ENCODE results near the gene CKMT1B.
"Not testable (repeated sequence)": the region's sequence is repeated elsewhere in the genome, so short reads cannot be mapped to it uniquely, and the experiment has no call there.

Gene CKMT1B

DNA sequence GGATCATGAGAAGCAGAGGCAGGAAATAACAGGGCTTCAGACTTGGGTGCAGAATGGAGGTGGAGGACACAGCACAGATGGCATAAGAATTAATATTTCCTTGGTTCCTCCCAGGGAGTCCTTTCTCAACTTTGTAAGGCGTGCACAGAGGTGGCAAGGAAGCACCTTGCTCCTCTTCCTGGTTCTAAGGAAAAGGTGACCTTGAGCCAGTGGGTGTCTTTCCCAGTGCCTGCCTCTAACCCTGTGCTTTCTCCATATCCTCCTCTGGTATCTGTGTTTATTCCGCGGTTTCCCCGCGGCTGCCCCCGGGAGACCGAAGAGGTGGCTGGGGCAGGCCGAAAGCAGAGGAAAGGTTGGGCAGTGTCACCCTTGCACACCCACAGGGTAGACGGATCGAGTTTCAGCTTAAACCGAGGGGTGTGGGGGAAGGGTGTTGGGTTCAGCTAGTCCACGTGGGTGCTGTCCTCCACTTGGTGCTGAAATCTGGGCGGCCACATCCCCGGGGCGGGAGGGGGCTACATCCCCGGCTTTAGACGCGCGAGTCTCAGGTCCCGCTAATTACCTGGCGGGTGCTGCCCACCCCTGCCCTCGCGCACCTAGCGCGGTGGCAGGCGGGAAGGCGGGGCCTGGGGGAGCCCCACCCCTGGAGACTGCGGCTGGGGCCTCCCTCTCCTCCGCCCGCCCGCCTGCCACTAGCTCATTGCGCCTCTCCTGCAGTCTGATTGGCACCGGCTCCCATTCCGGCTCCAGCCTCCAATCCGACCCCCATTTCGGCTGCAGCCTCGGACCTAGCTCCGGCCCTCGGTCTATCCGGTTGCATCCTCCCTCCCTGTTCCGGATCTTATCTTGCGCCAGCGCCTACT lies at the start of gene CKMT1B:
Gene CKMT1B (plus strand): TSS at position 700 of the 863 bp plus-strand sequence. CDS start 192 bp downstream, outside the sequence.
- not testable (repeated sequence) for H3K9me3 ChIP-seq (ENCODE audit: low read depth, low read length)

DNA sequence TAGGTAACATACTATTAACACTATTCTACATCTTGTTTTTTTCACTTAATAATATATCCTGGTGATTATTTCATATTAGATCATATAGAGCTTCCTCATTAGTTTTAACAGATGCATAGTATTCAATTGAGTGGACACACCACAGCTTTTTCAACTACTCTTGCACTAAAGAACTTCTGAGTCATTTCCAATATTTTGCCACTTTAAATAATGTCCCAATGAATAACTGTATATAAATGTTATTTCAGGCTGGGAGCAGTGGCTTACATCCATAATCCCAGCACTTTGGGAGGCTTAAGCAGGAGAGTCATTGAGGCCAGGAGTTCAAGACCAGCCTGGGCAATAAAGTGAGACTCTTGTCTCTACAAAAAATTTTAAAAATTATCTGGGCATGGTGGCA lies 49.6 kb upstream of the CKMT1B start:
- H3K9me3 ChIP-seq (ENCODE audit: low read depth, low read length): no peaks in the 10 kb centered on the region
- no peak overlapping the region for H3K27ac ChIP-seq
- H3K9ac ChIP-seq (ENCODE audit: insufficient read length): no peak overlapping the region
- H3K36me3 ChIP-seq (ENCODE audit: insufficient read depth, low read length): no peaks in the 10 kb centered on the region
- H3K4me3 ChIP-seq: no peak overlapping the region
- no peak for TF ChIP-seq POLR2AphosphoS5 (IDR thresholded peaks at IDR 0.05; ENCODE audit: borderline replicate concordance, low read depth, low read length)
- TF ChIP-seq FOXP2 (optimal IDR thresholded peaks at IDR 0.05; ENCODE audit: control extremely low read depth, extremely low read length, insufficient read depth): no peak
- no peak for TF ChIP-seq EZH2 (IDR thresholded peaks at IDR 0.05)
- DNase-seq (ENCODE audit: low read depth, low spot score): no peak

More for the DNA sequence above, at the start of gene CKMT1B:
- not testable (repeated sequence) for H3K4me3 ChIP-seq; DNase-seq (ENCODE audit: low read depth, low spot score); H3K27ac ChIP-seq; H3K36me3 ChIP-seq (ENCODE audit: insufficient read depth, low read length); H3K9ac ChIP-seq (ENCODE audit: insufficient read length)

DNA sequence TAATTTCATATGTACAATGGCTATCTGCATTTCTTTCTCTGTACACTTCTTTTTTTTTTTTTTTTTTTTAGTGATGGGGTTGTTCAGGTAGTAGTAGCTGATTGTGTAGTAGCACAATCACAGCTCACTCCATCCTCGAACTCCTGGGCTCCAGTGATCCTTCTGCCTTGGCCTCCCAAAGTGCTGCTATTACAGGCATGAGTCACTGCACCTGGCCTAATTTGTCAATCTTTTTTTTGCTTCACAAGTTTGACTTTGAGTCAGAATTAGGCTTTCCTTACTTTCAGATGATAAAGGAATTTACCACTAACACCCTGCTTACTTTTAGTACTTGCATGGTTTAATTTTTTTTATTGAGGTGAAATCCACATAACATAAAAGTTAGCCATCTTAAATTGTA lies 48.4 kb upstream of the CKMT1B start:
- no peaks in the 10 kb centered on the region for H3K36me3 ChIP-seq (ENCODE audit: insufficient read depth, low read length)
- no peak for DNase-seq (ENCODE audit: low read depth, low spot score)
- H3K9me3 ChIP-seq (ENCODE audit: low read depth, low read length): no peaks in the 10 kb centered on the region
- no peak overlapping the region for H3K4me3 ChIP-seq
- no peak overlapping the region for H3K27ac ChIP-seq
- no peak for TF ChIP-seq FOXP2 (optimal IDR thresholded peaks at IDR 0.05; ENCODE audit: control extremely low read depth, extremely low read length, insufficient read depth)
- TF ChIP-seq POLR2AphosphoS5 (IDR thresholded peaks at IDR 0.05; ENCODE audit: borderline replicate concordance, low read depth, low read length): no peak
- no peak for TF ChIP-seq EZH2 (IDR thresholded peaks at IDR 0.05)
- H3K9ac ChIP-seq (ENCODE audit: insufficient read length): no peak overlapping the region

DNA sequence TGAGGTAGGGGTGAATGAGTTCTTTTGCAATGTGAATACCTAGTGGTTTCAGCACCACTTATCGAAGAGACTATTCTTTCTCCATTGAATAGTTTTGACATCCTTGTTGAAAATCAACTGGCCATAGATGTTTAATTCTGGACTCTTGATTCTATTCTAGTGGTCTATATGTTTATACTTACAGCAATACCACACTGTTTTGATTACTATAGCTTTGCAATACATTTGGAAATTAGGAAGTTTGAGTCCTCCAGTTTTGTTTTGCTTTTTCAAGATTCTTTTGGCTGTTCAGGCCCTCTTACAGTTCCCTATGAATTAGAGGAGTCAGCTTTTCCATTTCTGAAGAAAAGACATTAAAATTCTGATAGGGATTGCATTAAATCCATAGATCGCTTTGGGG lies 46.3 kb upstream of the CKMT1B start:
- no peak for DNase-seq (ENCODE audit: low read depth, low spot score)
- Histone ChIP-seq H3K9me3 (ENCODE audit: low read depth, low read length) (no peaks in the 10 kb centered on the region), H3K9ac (ENCODE audit: insufficient read length) (no peak overlapping the region), H3K4me3 (no peak overlapping the region), H3K36me3 (ENCODE audit: insufficient read depth, low read length) (no peaks in the 10 kb centered on the region), H3K27ac (no peak overlapping the region)
- TF ChIP-seq POLR2AphosphoS5 (IDR thresholded peaks at IDR 0.05; ENCODE audit: borderline replicate concordance, low read depth, low read length): no peak
- no peak for TF ChIP-seq FOXP2 (optimal IDR thresholded peaks at IDR 0.05; ENCODE audit: control extremely low read depth, extremely low read length, insufficient read depth)
- TF ChIP-seq EZH2 (IDR thresholded peaks at IDR 0.05): no peak

DNA sequence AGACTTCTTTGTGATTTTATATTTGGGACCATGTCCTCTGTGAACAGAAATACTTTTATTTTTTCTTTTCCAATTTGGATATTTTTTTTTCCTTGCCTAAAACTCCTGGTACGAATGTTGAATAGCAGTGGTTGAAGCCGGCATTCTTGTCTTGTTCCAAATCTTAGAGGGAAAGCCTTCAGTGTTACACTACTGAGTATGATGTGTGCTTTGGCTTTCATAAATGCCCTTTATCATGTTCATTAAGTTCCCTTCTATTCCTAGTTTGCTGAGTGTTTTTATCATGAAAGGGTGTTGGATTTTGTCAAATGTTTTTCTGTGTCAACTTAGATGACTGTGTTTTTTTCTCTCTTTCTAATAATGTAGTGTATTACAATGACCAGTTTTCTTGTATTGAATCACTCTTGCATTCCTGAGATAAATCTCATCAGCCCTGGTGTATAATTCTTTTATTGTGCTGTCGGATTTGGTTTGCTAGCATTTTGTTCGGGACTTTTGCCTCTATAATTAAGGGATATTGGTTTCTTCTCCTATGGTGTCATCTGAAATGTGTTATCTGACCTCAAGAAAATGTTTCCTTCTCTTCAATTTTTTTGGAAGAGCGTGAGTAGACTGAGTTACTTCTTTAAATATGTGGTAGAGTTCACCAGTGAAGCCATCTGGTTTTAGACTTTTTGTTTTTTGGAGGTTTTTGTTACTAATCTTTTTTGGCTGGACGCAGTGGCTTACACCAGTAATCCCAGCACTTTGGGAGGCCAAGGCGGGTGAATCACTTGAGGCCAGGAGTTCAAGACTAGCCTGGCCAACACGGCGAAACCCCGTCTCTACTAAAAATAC lies 43.1 kb upstream of the CKMT1B start:
- DNase-seq (ENCODE audit: low read depth, low spot score): no peak
- Histone ChIP-seq H3K27ac (no peak overlapping the region), H3K4me3 (no peak overlapping the region), H3K36me3 (ENCODE audit: insufficient read depth, low read length) (no peaks in the 10 kb centered on the region), H3K9ac (ENCODE audit: insufficient read length) (no peak overlapping the region), H3K9me3 (ENCODE audit: low read depth, low read length) (no peaks in the 10 kb centered on the region)
- TF ChIP-seq POLR2AphosphoS5 (IDR thresholded peaks at IDR 0.05; ENCODE audit: borderline replicate concordance, low read depth, low read length): no peak
- no peak for TF ChIP-seq EZH2 (IDR thresholded peaks at IDR 0.05)

DNA sequence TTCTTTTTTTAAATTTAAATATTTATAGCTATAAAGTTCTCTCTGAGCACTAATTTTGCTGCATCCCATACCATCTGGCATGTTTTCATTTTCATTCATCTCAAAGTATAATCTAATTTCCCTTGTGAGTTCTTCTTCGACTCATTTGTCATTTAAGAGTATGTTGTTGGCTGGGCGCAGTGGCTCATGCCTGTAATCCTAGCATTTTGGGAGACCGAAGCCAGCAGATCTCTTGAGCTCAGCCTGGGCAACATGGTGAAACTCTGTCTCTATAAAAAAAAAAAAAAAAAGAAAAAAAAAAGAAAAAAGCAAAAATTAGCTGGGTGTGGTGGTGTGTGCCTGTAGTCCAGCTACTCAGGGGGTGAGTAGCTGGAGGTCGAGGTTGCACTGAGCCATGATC lies 41.6 kb upstream of the CKMT1B start:
- Histone ChIP-seq H3K36me3 (ENCODE audit: insufficient read depth, low read length) (no peaks in the 10 kb centered on the region), H3K27ac (no peak overlapping the region), H3K9me3 (ENCODE audit: low read depth, low read length) (no peaks in the 10 kb centered on the region), H3K4me3 (no peak overlapping the region), H3K9ac (ENCODE audit: insufficient read length) (no peak overlapping the region)
- no peak for TF ChIP-seq POLR2AphosphoS5 (IDR thresholded peaks at IDR 0.05; ENCODE audit: borderline replicate concordance, low read depth, low read length)
- TF ChIP-seq FOXP2 (optimal IDR thresholded peaks at IDR 0.05; ENCODE audit: control extremely low read depth, extremely low read length, insufficient read depth): no peak
- no peak for TF ChIP-seq EZH2 (IDR thresholded peaks at IDR 0.05)
- DNase-seq (ENCODE audit: low read depth, low spot score): no peak

DNA sequence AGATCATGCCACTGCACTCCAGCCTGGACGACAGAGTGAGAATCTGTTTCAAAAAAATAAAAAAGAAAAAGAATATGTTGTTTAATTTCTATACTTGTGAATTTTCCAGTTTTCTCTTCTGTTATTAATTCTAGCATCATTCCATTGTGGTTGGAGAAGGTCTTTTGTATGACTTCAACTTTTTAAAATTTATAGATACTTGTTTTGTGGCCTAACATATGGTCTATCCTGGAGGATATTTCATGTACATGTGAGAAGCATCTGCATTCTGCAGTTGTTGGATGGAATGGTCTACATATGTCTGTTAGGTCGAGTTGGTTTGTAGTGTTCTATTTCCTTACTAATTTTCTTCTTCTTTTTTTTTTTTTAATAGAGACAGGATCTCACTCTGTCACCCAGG lies 40.8 kb upstream of the CKMT1B start:
- no peak overlapping the region for H3K27ac ChIP-seq
- no peak overlapping the region for H3K4me3 ChIP-seq
- H3K9me3 ChIP-seq (ENCODE audit: low read depth, low read length): no peaks in the 10 kb centered on the region
- H3K9ac ChIP-seq (ENCODE audit: insufficient read length): no peak overlapping the region
- H3K36me3 ChIP-seq (ENCODE audit: insufficient read depth, low read length): no peaks in the 10 kb centered on the region
- DNase-seq (ENCODE audit: low read depth, low spot score): no peak
- TF ChIP-seq FOXP2 (optimal IDR thresholded peaks at IDR 0.05; ENCODE audit: control extremely low read depth, extremely low read length, insufficient read depth): no peak
- TF ChIP-seq POLR2AphosphoS5 (IDR thresholded peaks at IDR 0.05; ENCODE audit: borderline replicate concordance, low read depth, low read length): no peak
- no peak for TF ChIP-seq EZH2 (IDR thresholded peaks at IDR 0.05)

DNA sequence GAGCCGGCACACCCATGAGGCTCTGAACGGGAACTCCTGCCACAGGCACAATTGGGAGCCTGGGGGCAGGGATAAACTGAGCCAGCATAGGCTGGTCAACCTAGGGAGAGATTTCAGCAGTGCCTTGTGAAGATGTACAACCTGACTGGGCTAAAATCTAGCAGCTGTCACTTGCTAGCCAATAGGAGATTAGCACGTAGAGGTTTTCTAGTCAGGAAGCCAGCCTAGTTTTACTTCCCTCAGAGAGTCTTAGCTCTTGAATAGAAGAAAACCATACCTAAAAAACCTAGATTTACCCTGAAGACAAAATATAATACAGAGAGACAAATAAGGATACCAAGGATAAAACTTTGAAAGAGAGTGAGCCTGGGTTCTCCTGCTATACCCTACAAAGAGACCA lies 31.1 kb upstream of the CKMT1B start:
- not testable (repeated sequence) for H3K4me3 ChIP-seq; H3K27ac ChIP-seq; H3K9me3 ChIP-seq (ENCODE audit: low read depth, low read length); H3K36me3 ChIP-seq (ENCODE audit: insufficient read depth, low read length); DNase-seq (ENCODE audit: low read depth, low spot score); H3K9ac ChIP-seq (ENCODE audit: insufficient read length)

DNA sequence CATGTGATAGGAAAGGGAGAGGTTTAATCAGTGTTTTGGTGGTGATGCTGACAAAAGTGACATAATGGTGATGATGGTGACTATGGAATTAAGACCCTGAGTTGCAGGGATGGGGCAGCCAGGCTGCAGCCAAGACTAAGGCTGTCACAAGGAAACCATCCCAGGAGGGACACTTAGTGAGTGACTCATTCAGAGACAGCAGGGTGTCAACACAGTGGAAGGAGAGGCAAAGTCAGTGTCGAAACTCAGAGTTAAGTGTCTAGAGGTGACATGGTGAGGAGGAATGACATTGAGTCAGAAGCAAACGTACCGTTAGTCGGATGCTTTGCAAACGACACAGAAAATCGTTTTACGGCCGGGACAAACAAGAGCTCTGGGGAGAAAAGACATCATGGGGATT lies 30.0 kb upstream of the CKMT1B start:
- not testable (repeated sequence) for H3K36me3 ChIP-seq (ENCODE audit: insufficient read depth, low read length); H3K9ac ChIP-seq (ENCODE audit: insufficient read length); H3K4me3 ChIP-seq; H3K9me3 ChIP-seq (ENCODE audit: low read depth, low read length); H3K27ac ChIP-seq; DNase-seq (ENCODE audit: low read depth, low spot score)

DNA sequence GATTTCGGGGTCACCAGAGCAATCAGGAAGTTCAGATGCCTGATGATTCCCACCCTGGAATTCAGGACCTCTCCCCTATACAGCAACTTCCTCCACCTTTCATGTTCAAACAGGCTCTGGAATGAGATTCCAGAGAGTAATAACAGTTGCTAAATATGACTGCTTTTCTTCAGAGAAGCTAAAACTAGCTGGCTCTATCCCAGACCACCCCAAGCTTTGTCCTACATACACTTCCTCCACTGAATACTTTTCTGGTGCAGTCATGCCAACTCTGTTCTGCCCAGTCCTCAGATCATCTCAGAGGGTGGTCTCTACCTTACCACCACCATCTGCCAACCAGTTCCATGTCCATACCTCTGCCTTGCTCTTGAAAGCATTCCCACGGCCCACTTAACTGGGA lies 27.2 kb upstream of the CKMT1B start:
- not testable (repeated sequence) for H3K4me3 ChIP-seq; DNase-seq (ENCODE audit: low read depth, low spot score); H3K27ac ChIP-seq; H3K9ac ChIP-seq (ENCODE audit: insufficient read length); H3K36me3 ChIP-seq (ENCODE audit: insufficient read depth, low read length); H3K9me3 ChIP-seq (ENCODE audit: low read depth, low read length)

DNA sequence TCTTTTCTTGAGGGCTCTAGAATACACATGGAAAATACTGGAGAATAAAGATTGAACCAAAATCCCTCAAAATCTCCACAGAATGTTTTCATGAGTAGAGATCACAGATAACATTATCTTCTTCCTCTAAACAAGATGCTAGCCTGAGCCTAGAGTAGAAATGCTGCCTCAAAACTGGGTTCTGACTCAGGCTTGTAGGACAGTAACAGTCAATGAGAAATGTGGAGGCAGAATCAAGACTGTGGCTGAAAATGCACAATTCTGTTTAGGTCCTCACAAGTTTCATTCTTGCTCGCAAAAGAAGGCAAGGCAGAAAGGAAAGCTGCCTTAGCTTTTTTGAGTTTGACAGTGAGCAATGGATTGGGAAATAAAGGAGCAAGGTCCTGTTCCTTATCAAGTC lies 19.2 kb upstream of the CKMT1B start:
- H3K4me3 ChIP-seq; H3K36me3 ChIP-seq (ENCODE audit: insufficient read depth, low read length); H3K9ac ChIP-seq (ENCODE audit: insufficient read length); H3K9me3 ChIP-seq (ENCODE audit: low read depth, low read length); DNase-seq (ENCODE audit: low read depth, low spot score); H3K27ac ChIP-seq: not testable (repeated sequence)

DNA sequence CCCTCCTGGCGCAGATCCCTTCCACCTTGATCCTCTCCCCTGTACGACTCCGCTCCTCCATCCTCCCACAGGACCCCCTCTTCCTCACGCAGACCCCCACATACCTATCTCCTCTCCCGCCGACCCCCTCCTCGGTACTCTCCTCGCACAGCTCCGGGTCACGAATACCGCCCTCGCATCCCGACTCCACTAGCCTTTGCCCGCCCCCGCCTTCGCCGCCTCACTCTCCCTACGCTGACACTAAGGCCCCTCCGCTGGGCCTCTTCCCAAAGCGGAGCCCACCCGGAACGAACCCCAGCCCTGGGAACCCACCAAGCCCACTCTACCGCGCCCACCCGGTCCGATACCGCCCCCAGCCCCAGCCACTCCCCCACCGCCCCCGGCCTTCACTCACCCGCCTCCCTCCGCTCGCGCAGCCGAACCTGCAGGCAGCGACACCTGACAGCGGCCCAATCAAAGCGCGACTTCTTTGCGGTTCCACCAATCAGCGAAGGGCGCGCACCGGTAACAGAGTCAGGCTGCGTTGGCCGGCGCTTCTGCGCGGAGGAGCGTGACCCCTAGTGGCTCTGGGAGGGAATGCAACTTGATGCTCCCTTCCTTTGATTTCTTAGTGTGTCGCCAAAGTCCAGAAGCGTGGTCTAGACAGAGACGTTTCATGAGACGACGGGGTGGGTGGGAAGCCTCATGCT lies 3.9 kb upstream of the CKMT1B start, which contains the start of gene PPIP5K1:
Gene PPIP5K1 (minus strand): TSS at position 431 of the 689 bp plus-strand sequence. CDS start 5,704 bp downstream, outside the sequence.
- not testable (repeated sequence) for H3K4me3 ChIP-seq; DNase-seq (ENCODE audit: low read depth, low spot score); H3K36me3 ChIP-seq (ENCODE audit: insufficient read depth, low read length); H3K27ac ChIP-seq; H3K9me3 ChIP-seq (ENCODE audit: low read depth, low read length); H3K9ac ChIP-seq (ENCODE audit: insufficient read length)

All from SK-N-MC (cell line).